ENCODE results near the gene PRR19. TPM values are rescaled to one million over a fixed set of nuclear protein-coding genes. Genes with fewer than 3 reads are reported as not detected.
"Not testable (repeated sequence)": the region's sequence is repeated elsewhere in the genome, so short reads cannot be mapped to it uniquely, and the experiment has no call there.

PRR19 gene
- 0.84 and 1.2 TPM in 2 replicates for total RNA-seq

GRCh38 chr19:42301646-42302203, at the start of gene PRR19:
Gene PRR19, plus strand, starts transcription at chr19:42302132. Its CDS starts 7,453 bp downstream, at chr19:42309585.
- DNase-seq: peak; percentile 19

- DNase-seq: peak; percentile 37
Measured at GRCh38 chr19:42252365-42253244, 49.3 kb upstream of the PRR19 start.

- DNase-seq: peak; percentile 55
Measured at GRCh38 chr19:42253245-42254088, 48.5 kb upstream of the PRR19 start.

- DNase-seq: peak; percentile 71
Measured at GRCh38 chr19:42254089-42254849, 47.7 kb upstream of the PRR19 start.

GRCh38 chr19:42254850-42255765, 46.8 kb upstream of the PRR19 start, which contains the start of gene ERF:
Gene ERF, minus strand, starts transcription at chr19:42255128. Its CDS starts 129 bp downstream, at chr19:42254999.
- peak; percentile 96 for DNase-seq

GRCh38 chr19:42255766-42256745, 45.9 kb upstream of the PRR19 start:
- peak; percentile 70 for DNase-seq

- not testable (repeated sequence) for DNase-seq
Measured at GRCh38 chr19:42257842-42258241, 44.1 kb upstream of the PRR19 start.

- no peak for DNase-seq
Measured at GRCh38 chr19:42261763-42262162, 40.2 kb upstream of the PRR19 start.

GRCh38 chr19:42266105-42266504, 35.8 kb upstream of the PRR19 start:
- DNase-seq: not testable (repeated sequence)

GRCh38 chr19:42266928-42267603, 34.9 kb upstream of the PRR19 start:
- not testable (repeated sequence) for DNase-seq

- DNase-seq: peak; percentile 18
Measured at GRCh38 chr19:42267644-42268141, 34.2 kb upstream of the PRR19 start.

- DNase-seq: peak; percentile 100
Measured at GRCh38 chr19:42268142-42268703, 33.7 kb upstream of the PRR19 start.

- DNase-seq: peak; percentile 100
Measured at GRCh38 chr19:42268704-42269477, 33.0 kb upstream of the PRR19 start, which contains the start of gene CIC. Gene CIC, plus strand, starts transcription at chr19:42269252. Its CDS starts 2,532 bp downstream, at chr19:42271784.

GRCh38 chr19:42269478-42270345, 32.2 kb upstream of the PRR19 start:
- no peak for DNase-seq

GRCh38 chr19:42270346-42271044, 31.4 kb upstream of the PRR19 start:
- peak; percentile 72 for DNase-seq

- DNase-seq: no peak
Measured at GRCh38 chr19:42271045-42271419, 30.9 kb upstream of the PRR19 start.
